NCI-H187 (cell line): Measurements from ENCODE around the gene IRAK3.
"Not testable (repeated sequence)": the region's sequence is repeated elsewhere in the genome, so short reads cannot be mapped to it uniquely, and the experiment has no call there.

Source experiments
- DNase-seq, 2 experiments: peaks; one replicate each; lab custom pipeline; 2025; lab: John Stamatoyannopoulos, UW

The IRAK3 gene

GRCh38 chr12:66217342-66217917 is 28.4 kb downstream of the IRAK3 start:
- DNase-seq, result no peak

- no peak for DNase-seq
Measured at GRCh38 chr12:66228462-66228861, 39.4 kb downstream of the IRAK3 start.

GRCh38 chr12:66232263-66232662 is 43.2 kb downstream of the IRAK3 start:
- DNase-seq, result no peak

GRCh38 chr12:66234037-66234693 is 45.2 kb downstream of the IRAK3 start:
- DNase-seq, result not testable (repeated sequence)

GRCh38 chr12:66234773-66235625 is 46.0 kb downstream of the IRAK3 start:
- not testable (repeated sequence) for DNase-seq

- DNase-seq, result no peak
Measured at GRCh38 chr12:66235626-66236281, 46.7 kb downstream of the IRAK3 start.

- not testable (repeated sequence) for DNase-seq
Measured at GRCh38 chr12:66236282-66236675, 47.3 kb downstream of the IRAK3 start.

GRCh38 chr12:66236969-66237368 is 48.0 kb downstream of the IRAK3 start:
- DNase-seq, result no peak

- DNase-seq, result no peak
Measured at GRCh38 chr12:66237505-66238175, 48.6 kb downstream of the IRAK3 start.

GRCh38 chr12:66239295-66239694 is 50.3 kb downstream of the IRAK3 start:
- DNase-seq, result no peak

- no peak for DNase-seq
Measured at GRCh38 chr12:66240096-66240820, 51.2 kb downstream of the IRAK3 start.

GRCh38 chr12:66241061-66242043 is 52.3 kb downstream of the IRAK3 start:
- DNase-seq, result no peak

GRCh38 chr12:66242311-66242710 is 53.3 kb downstream of the IRAK3 start:
- DNase-seq, result no peak

- DNase-seq, result no peak
Measured at GRCh38 chr12:66243911-66244310, 54.9 kb downstream of the IRAK3 start.

GRCh38 chr12:66244446-66244845 is 55.4 kb downstream of the IRAK3 start:
- no peak for DNase-seq

- DNase-seq, result no peak
Measured at GRCh38 chr12:66247741-66248140, 58.7 kb downstream of the IRAK3 start.

GRCh38 chr12:66251049-66251448 is 62.0 kb downstream of the IRAK3 start:
- no peak for DNase-seq

GRCh38 chr12:66252771-66253170 is 63.8 kb downstream of the IRAK3 start:
- DNase-seq, result no peak

- no peak for DNase-seq
Measured at GRCh38 chr12:66255737-66256136, 66.7 kb downstream of the IRAK3 start.

GRCh38 chr12:66258011-66258410 is 69.0 kb downstream of the IRAK3 start:
- no peak for DNase-seq
